Measurements from ENCODE around the gene GPR15LG. TPM values are rescaled to one million over a fixed set of nuclear protein-coding genes. Genes with fewer than 3 reads are reported as not detected.
A peak's percentile ranks its signal among the peaks of the same experiment; 100 is the strongest.

Gene GPR15LG
- total RNA-seq, 1 experiment from 2014 or later, result not detected

DNA sequence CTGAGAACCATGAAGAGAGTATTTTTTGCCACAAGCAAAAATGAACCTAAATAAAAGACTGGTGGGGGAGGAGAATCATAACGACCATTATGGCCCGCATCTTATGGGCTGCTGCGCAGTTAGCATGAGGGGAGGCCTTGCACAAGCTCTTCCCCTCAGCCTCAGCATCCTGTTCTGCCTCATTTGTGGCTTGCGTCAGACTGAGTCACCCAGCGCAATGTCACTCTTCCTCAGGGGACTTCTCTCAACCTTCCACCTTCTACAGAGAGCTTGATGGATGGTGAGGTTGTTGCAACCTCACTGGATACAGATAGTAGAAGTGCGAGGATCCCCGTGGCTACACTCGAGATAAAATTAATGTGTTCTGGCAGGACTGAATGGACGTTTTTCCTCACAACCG lies 16.8 kb upstream of the GPR15LG start:
- Histone ChIP-seq H3K36me3 (ENCODE audit: control insufficient read depth in 1 of 2, insufficient read depth in 2 of 2, low read length in 2 of 2) (peaks cover 21% of the 10 kb centered on the region in 2 experiments; a peak in 3 of 4 replicates), H3K9me3 (ENCODE audit: control insufficient read depth in 1 of 2, insufficient read depth in 1 of 2, low read depth in 1 of 2, low read length in 2 of 2) (no peaks in the 10 kb centered on the region), H2AFZ (ENCODE audit: low read depth, low read length, poor library complexity, severe bottlenecking) (no peak overlapping the region), H3K4me1 (ENCODE audit: control insufficient read depth in 1 of 2, insufficient read depth in 2 of 2, low read length in 2 of 2) (no peaks in the 10 kb centered on the region), H4K20me1 (ENCODE audit: insufficient read depth) (no peaks in the 10 kb centered on the region), H3K27ac (ENCODE audit: low read depth, low read length) (no peak overlapping the region), H3K4me2 (ENCODE audit: low read length) (no peak overlapping the region), H3K27me3 (ENCODE audit: insufficient read depth, low read length) (no peaks in the 10 kb centered on the region), H3K9me2 (ENCODE audit: insufficient read depth) (no peaks in the 10 kb centered on the region), H3K9ac (ENCODE audit: low read length) (no peak overlapping the region), H3K79me2 (ENCODE audit: insufficient read depth, low read length) (no peaks in the 10 kb centered on the region), H3K4me3 (replicated peaks in 1 of 2; ENCODE audit: low read depth in 1 of 2, low read length in 2 of 2) (no peak overlapping the region)
- TF ChIP-seq CTCF (IDR thresholded peaks at IDR 0.05 in 2 of 3, conservative IDR thresholded peaks at IDR 0.05 in 1 of 3; ENCODE audit: borderline replicate concordance in 1 of 3, insufficient read depth in 1 of 3, low read depth in 2 of 3, low read length in 2 of 3) (no peak), POLR2AphosphoS5 (IDR thresholded peaks at IDR 0.05; ENCODE audit: low read depth, low read length) (peak; percentile 54)
- ChIA-PET POLR2A (no interaction called here), RAD21 (ENCODE audit: low non-redundant PET in 1 of 2, low total read pairs in 2 of 2, uncharacterized antibody in 2 of 2, unreplicated experiment in 2 of 2) (no interaction called here), CTCF (interaction anchor here (1.0 kb wide), 1 partner anchor 9 kb away, joined by 3 read pairs; no protein-coding TSS in a partner anchor)
- no TSS peak for BruUV-seq (replicated peaks)
- no peak for DNase-seq (ENCODE audit: low read depth, low spot score)
- ATAC-seq, result no peak
- intact Hi-C loops (cut with micrococcal nuclease), result no loop called here

GRCh38 chr10:84158061-84158460 lies 15.5 kb upstream of the GPR15LG start:
- Histone ChIP-seq H3K36me3 (ENCODE audit: control insufficient read depth in 1 of 2, insufficient read depth in 2 of 2, low read length in 2 of 2) (peaks cover 9 to 13% of the 10 kb centered on the region in 2 experiments; a peak in 3 of 4 replicates), H3K27ac (ENCODE audit: low read depth, low read length) (no peak overlapping the region), H3K4me3 (replicated peaks in 1 of 2; ENCODE audit: low read depth in 1 of 2, low read length in 2 of 2) (no peak overlapping the region), H3K4me1 (ENCODE audit: control insufficient read depth in 1 of 2, insufficient read depth in 2 of 2, low read length in 2 of 2) (no peaks in the 10 kb centered on the region), H3K9ac (ENCODE audit: low read length) (no peak overlapping the region), H4K20me1 (ENCODE audit: insufficient read depth) (no peaks in the 10 kb centered on the region), H3K27me3 (ENCODE audit: insufficient read depth, low read length) (no peaks in the 10 kb centered on the region), H3K9me3 (ENCODE audit: control insufficient read depth in 1 of 2, insufficient read depth in 1 of 2, low read depth in 1 of 2, low read length in 2 of 2) (no peaks in the 10 kb centered on the region), H2AFZ (ENCODE audit: low read depth, low read length, poor library complexity, severe bottlenecking) (no peak overlapping the region), H3K9me2 (ENCODE audit: insufficient read depth) (no peaks in the 10 kb centered on the region), H3K79me2 (ENCODE audit: insufficient read depth, low read length) (no peaks in the 10 kb centered on the region), H3K4me2 (ENCODE audit: low read length) (no peak overlapping the region)
- POLR2A ChIA-PET, result no interaction called here
- no TSS peak for BruUV-seq (replicated peaks)
- no peak for TF ChIP-seq POLR2AphosphoS5 (IDR thresholded peaks at IDR 0.05; ENCODE audit: low read depth, low read length)
- TF ChIP-seq ZBTB33 (IDR thresholded peaks at IDR 0.05; ENCODE audit: extremely low read depth, insufficient replicate concordance, low read length), result no peak
- TF ChIP-seq CBX3 (IDR thresholded peaks at IDR 0.05; ENCODE audit: low read depth), result no peak
- TF ChIP-seq ATF3 (IDR thresholded peaks at IDR 0.05), result no peak
- TF ChIP-seq ZNF274 (IDR thresholded peaks at IDR 0.05; ENCODE audit: low read depth, low read length), result no peak
- TF ChIP-seq YY1 (IDR thresholded peaks at IDR 0.05; ENCODE audit: extremely low read depth, insufficient replicate concordance, low read depth, low read length), result no peak
- intact Hi-C loops (cut with micrococcal nuclease), result no loop called here
- RAD21 ChIA-PET (ENCODE audit: low non-redundant PET in 1 of 2, low total read pairs in 2 of 2, uncharacterized antibody in 2 of 2, unreplicated experiment in 2 of 2), result no interaction called here
- CTCF ChIA-PET, result interaction anchor here (1.4 kb wide), 1 partner anchor 10 kb away, joined by 3 read pairs; no protein-coding TSS in a partner anchor
- no peak for DNase-seq (ENCODE audit: low read depth, low spot score)
- ATAC-seq, result no peak
